Breast epithelium (tissue), 4 donors: Measurements from ENCODE around the gene WWOX. TPM values are rescaled to one million over a fixed set of nuclear protein-coding genes. Genes with fewer than 3 reads are reported as not detected.

Experiments used
- DNase-seq, 2 donors: peaks; one replicate each; pipeline ENCODE4 v3.0.0-alpha.2; 2019; ENCODE audit warnings: low spot score in 2 of 2
- H3K27ac ChIP-seq, 2 donors: fragments of 200-600 bp; sonication (generic) in 1 of 2; one replicate each; pipeline ENCODE4 v1.5.1; 2016 to 2019; ENCODE audit warnings: mild to moderate bottlenecking in 1 of 2
- H3K27me3 ChIP-seq, 2 donors: fragments of 200-600 bp; sonication (generic) in 1 of 2; one replicate each; pipeline versions ENCODE4 v1.5.1 to v1.6.0; 2017 to 2019; ENCODE audit warnings: control low read depth in 1 of 2, mild to moderate bottlenecking in 1 of 2
- H3K36me3 ChIP-seq: fragments of 200-600 bp; one replicate; pipeline ENCODE4 v1.5.1; 2019
- H3K4me1 ChIP-seq, 2 donors: fragments of 200-600 bp; sonication (generic); one replicate each; pipeline ENCODE4 v1.5.1; 2016 to 2019; ENCODE audit warnings: control low read depth in 1 of 2
- H3K4me3 ChIP-seq, 3 donors: fragments of 200-600 bp; sonication (generic); 1 replicate in 2 of 3; 2 replicates in 1 of 3; pipeline ENCODE4 v1.5.1; 2016 to 2019; ENCODE audit warnings: mild to moderate bottlenecking in 3 of 3, moderate library complexity in 2 of 3
- H3K9me3 ChIP-seq, 2 donors: fragments of 200-600 bp; sonication (generic) in 1 of 2; one replicate each; pipeline ENCODE4 v1.5.1; 2016 to 2019; ENCODE audit warnings: control low read depth in 1 of 2
- CTCF ChIP-seq, 3 donors: fragments of 450-650 bp; IDR thresholded peaks; one replicate each; pipeline ENCODE4 v1.5.1; 2016 to 2017; ENCODE audit warnings: antibody characterized with exemption in 3 of 3, mild to moderate bottlenecking in 3 of 3, moderate library complexity in 3 of 3
- POLR2A ChIP-seq: fragments of 450-650 bp; IDR thresholded peaks from one replicate; pipeline ENCODE4 v1.6.1; 2016; ENCODE audit warnings: antibody characterized with exemption, mild to moderate bottlenecking, moderate library complexity
- POLR2AphosphoS5 ChIP-seq, 3 donors: sonication (generic); formaldehyde crosslinking; IDR thresholded peaks; one replicate each; pipeline ENCODE4 v1.6.1; 2017; ENCODE audit warnings: antibody characterized with exemption in 3 of 3
- intact Hi-C: fragments of 100-400 bp; cut with DNase I; formaldehyde crosslinking; loops from one replicate; pipeline ENCODE4 v1.15.1; 2023; ENCODE audit warnings: low total_unique reads
- total RNA-seq, 3 donors: library from RNA; depleted of rRNA; stranded (reverse); fragments of >200 nt; gene quantifications; one replicate each; pipeline ENCODE4 v1.1.0, GENCODE V29; 2016

The WWOX gene
- total RNA-seq, 3 donors from 2014 or later = 42.9 to 73.6 (median 43.4) TPM

GRCh38 chr16:78897299-78897698, 797.8 kb downstream of the WWOX start:
- H3K4me3 ChIP-seq = no peak overlapping the region
- no peaks in the 10 kb centered on the region for H3K27me3 ChIP-seq
- H3K9me3 ChIP-seq = no peaks in the 10 kb centered on the region
- no peaks in the 10 kb centered on the region for H3K36me3 ChIP-seq
- no peak for DNase-seq
- H3K4me1 ChIP-seq = no peaks in the 10 kb centered on the region
- intact Hi-C loops = no loop called here
- no peak for TF ChIP-seq POLR2AphosphoS5 (IDR thresholded peaks at IDR 0.05)
- TF ChIP-seq POLR2A = no peak
- TF ChIP-seq CTCF (IDR thresholded peaks at IDR 0.05) = no peak
- no peak overlapping the region for H3K27ac ChIP-seq

GRCh38 chr16:78900044-78900811, 800.8 kb downstream of the WWOX start:
- Histone ChIP-seq H3K4me1 (no peaks in the 10 kb centered on the region), H3K9me3 (no peaks in the 10 kb centered on the region), H3K27ac (no peak overlapping the region), H3K36me3 (no peaks in the 10 kb centered on the region), H3K4me3 (no peak overlapping the region), H3K27me3 (no peaks in the 10 kb centered on the region)
- intact Hi-C loops = loop anchor here (5.0 kb wide), 1 partner anchor 1797 kb away; no protein-coding TSS in a partner anchor
- no peak for DNase-seq
- TF ChIP-seq POLR2AphosphoS5 (IDR thresholded peaks at IDR 0.05) (no peak), POLR2A (no peak), CTCF (IDR thresholded peaks at IDR 0.05) (no peak)

GRCh38 chr16:78900966-78901365, 801.5 kb downstream of the WWOX start:
- Histone ChIP-seq H3K27ac (no peak overlapping the region), H3K4me1 (no peaks in the 10 kb centered on the region), H3K9me3 (no peaks in the 10 kb centered on the region), H3K27me3 (no peaks in the 10 kb centered on the region), H3K36me3 (no peaks in the 10 kb centered on the region), H3K4me3 (no peak overlapping the region)
- no peak for TF ChIP-seq POLR2AphosphoS5 (IDR thresholded peaks at IDR 0.05)
- TF ChIP-seq POLR2A = no peak
- TF ChIP-seq CTCF (IDR thresholded peaks at IDR 0.05) = no peak
- no peak for DNase-seq
- intact Hi-C loops = loop anchor here (5.0 kb wide), 1 partner anchor 1796 kb away; no protein-coding TSS in a partner anchor

- H3K4me3 ChIP-seq = no peak overlapping the region
- H3K9me3 ChIP-seq = no peaks in the 10 kb centered on the region
- no peak for TF ChIP-seq CTCF (IDR thresholded peaks at IDR 0.05)
- TF ChIP-seq POLR2A = no peak
- no peak for TF ChIP-seq POLR2AphosphoS5 (IDR thresholded peaks at IDR 0.05)
- H3K27ac ChIP-seq = no peak overlapping the region
- no peaks in the 10 kb centered on the region for H3K4me1 ChIP-seq
- H3K36me3 ChIP-seq = no peaks in the 10 kb centered on the region
- H3K27me3 ChIP-seq = no peaks in the 10 kb centered on the region
- no peak for DNase-seq
- intact Hi-C loops = loop anchor here (5.0 kb wide), 1 partner anchor 1795 kb away; no protein-coding TSS in a partner anchor
These were observed 802.9 kb downstream of the WWOX start for GRCh38 chr16:78902321-78902720.

- no peak overlapping the region for H3K4me3 ChIP-seq
- intact Hi-C loops = loop anchor here (5.0 kb wide), 1 partner anchor 1794 kb away; no protein-coding TSS in a partner anchor
These were observed 803.8 kb downstream of the WWOX start for GRCh38 chr16:78903237-78903636.

More at GRCh38 chr16:78903237-78903636, 803.8 kb downstream of the WWOX start:
- no peaks in the 10 kb centered on the region for H3K4me1 ChIP-seq
- no peaks in the 10 kb centered on the region for H3K9me3 ChIP-seq
- H3K27me3 ChIP-seq = no peaks in the 10 kb centered on the region
- H3K36me3 ChIP-seq = no peaks in the 10 kb centered on the region
- no peak overlapping the region for H3K27ac ChIP-seq
- no peak for TF ChIP-seq CTCF (IDR thresholded peaks at IDR 0.05)
- TF ChIP-seq POLR2A = no peak
- TF ChIP-seq POLR2AphosphoS5 (IDR thresholded peaks at IDR 0.05) = no peak
- DNase-seq = no peak
